Stomach (tissue), 4 donors: Measurements from ENCODE around the gene IGFBP3.

Experiments
- POLR2A ChIP-seq, 4 donors: fragments of 450-650 bp; IDR thresholded peaks; one replicate each; pipeline ENCODE4 v1.6.1; 2016; ENCODE audit warnings: antibody characterized with exemption in 4 of 4, control low read depth in 2 of 4, mild to moderate bottlenecking in 1 of 4, moderate library complexity in 1 of 4
- POLR2AphosphoS5 ChIP-seq, 3 donors: sonication (generic); formaldehyde crosslinking; IDR thresholded peaks; one replicate each; pipeline ENCODE4 v1.6.1; 2016; ENCODE audit warnings: antibody characterized with exemption in 3 of 3
- TF ChIP-seq, protein P1 (sequence below), 7 experiments: fragments of 450-650 bp in 4 of 7; fragments of 200-600 bp in 3 of 7; sonication (generic) in 3 of 7; IDR thresholded peaks; one replicate each; pipeline ENCODE4 v1.5.1; 2016 to 2019; ENCODE audit warnings: antibody characterized with exemption in 7 of 7, control low read depth in 2 of 7, mild to moderate bottlenecking in 1 of 7

GRCh38 chr7:45882465-45882810, 38.6 kb downstream of the IGFBP3 start:
- TF ChIP-seq, protein P1, sequence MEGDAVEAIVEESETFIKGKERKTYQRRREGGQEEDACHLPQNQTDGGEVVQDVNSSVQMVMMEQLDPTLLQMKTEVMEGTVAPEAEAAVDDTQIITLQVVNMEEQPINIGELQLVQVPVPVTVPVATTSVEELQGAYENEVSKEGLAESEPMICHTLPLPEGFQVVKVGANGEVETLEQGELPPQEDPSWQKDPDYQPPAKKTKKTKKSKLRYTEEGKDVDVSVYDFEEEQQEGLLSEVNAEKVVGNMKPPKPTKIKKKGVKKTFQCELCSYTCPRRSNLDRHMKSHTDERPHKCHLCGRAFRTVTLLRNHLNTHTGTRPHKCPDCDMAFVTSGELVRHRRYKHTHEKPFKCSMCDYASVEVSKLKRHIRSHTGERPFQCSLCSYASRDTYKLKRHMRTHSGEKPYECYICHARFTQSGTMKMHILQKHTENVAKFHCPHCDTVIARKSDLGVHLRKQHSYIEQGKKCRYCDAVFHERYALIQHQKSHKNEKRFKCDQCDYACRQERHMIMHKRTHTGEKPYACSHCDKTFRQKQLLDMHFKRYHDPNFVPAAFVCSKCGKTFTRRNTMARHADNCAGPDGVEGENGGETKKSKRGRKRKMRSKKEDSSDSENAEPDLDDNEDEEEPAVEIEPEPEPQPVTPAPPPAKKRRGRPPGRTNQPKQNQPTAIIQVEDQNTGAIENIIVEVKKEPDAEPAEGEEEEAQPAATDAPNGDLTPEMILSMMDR (IDR thresholded peaks at IDR 0.05) = no peak
- TF ChIP-seq POLR2A (IDR thresholded peaks at IDR 0.05) (no peak), POLR2AphosphoS5 (IDR thresholded peaks at IDR 0.05) (no peak)
